GM13977 (cell line): ENCODE data around the gene MRPL43.

ENCODE experiments used
- DNase-seq: peaks from one replicate; pipeline ENCODE4 v3.0.0; 2012; ENCODE audit warnings: low spot score
- CTCF ChIP-seq: IDR thresholded peaks from 2 replicates; pipeline ENCODE4 v1.5.1; 2012; ENCODE audit warnings: mild to moderate bottlenecking, control low read depth; ENCODE audit not compliant: insufficient read depth; ENCODE audit errors: extremely low read depth, missing control alignments
- in situ Hi-C: fragments of 300-500 bp; cut with MboI; formaldehyde crosslinking; loops from one replicate; pipeline ENCODE4 v1.12.0; 2022; ENCODE audit warnings: low sequenced_read_pairs, low pct_unique_long_range_greater_than_20kb, mixed read lengths, inconsistent platforms; ENCODE audit not compliant: unreplicated experiment

The MRPL43 gene

GRCh38 chr10:100970914-100971811, 16.1 kb downstream of the MRPL43 start:
- peak; percentile 22 for DNase-seq
- in situ Hi-C loops, result no loop called here
- TF ChIP-seq CTCF, result no peak

GRCh38 chr10:100970076-100970913, 17.0 kb downstream of the MRPL43 start:
- in situ Hi-C loops, result no loop called here
- DNase-seq, result peak; percentile 46
- TF ChIP-seq CTCF, result no peak

GRCh38 chr10:100969187-100970075, 17.9 kb downstream of the MRPL43 start, which contains the start of gene SEMA4G:
Gene SEMA4G (plus strand): TSS chr10:100969504. CDS start chr10:100972913, 3,409 bp downstream.
- in situ Hi-C loops, result no loop called here
- peak; percentile 69 for TF ChIP-seq CTCF
- peak; percentile 80 for DNase-seq

GRCh38 chr10:100968863-100969186, 18.5 kb downstream of the MRPL43 start:
- TF ChIP-seq CTCF, result no peak
- DNase-seq, result no peak
- in situ Hi-C loops, result no loop called here

GRCh38 chr10:100968062-100968736, 19.1 kb downstream of the MRPL43 start:
- no peak for TF ChIP-seq CTCF
- in situ Hi-C loops, result no loop called here
- DNase-seq, result no peak
